NB4 (cell line): ENCODE measurements around the gene KISS1R.
"Not testable (repeated sequence)": the region's sequence is repeated elsewhere in the genome, so short reads cannot be mapped to it uniquely, and the experiment has no call there.

Experiments
- DNase-seq: peaks from one replicate; pipeline ENCODE4 v3.0.0; 2010; ENCODE audit warnings: low read depth
- H3K4me3 ChIP-seq: one replicate; pipeline ENCODE4 v1.5.1; 2011; ENCODE audit warnings: mild to moderate bottlenecking, low read depth, low read length, moderate library complexity
- MYC ChIP-seq: IDR thresholded peaks from 2 replicates; pipeline ENCODE4 v1.6.1; 2011; ENCODE audit warnings: low read depth, low read length
- POLR2A ChIP-seq: IDR thresholded peaks from 2 replicates; pipeline ENCODE4 v1.6.1; 2011; ENCODE audit warnings: mild to moderate bottlenecking; ENCODE audit not compliant: insufficient read length; ENCODE audit errors: extremely low read depth
- TF ChIP-seq, protein P1 (sequence below): IDR thresholded peaks from one replicate; pipeline ENCODE4 v1.5.1; 2012; ENCODE audit warnings: low read depth, low read length
- TF ChIP-seq, protein P2 (sequence below): IDR thresholded peaks from 2 replicates; pipeline ENCODE4 v1.6.1; 2011; ENCODE audit warnings: low read depth, low read length

The KISS1R gene

DNA sequence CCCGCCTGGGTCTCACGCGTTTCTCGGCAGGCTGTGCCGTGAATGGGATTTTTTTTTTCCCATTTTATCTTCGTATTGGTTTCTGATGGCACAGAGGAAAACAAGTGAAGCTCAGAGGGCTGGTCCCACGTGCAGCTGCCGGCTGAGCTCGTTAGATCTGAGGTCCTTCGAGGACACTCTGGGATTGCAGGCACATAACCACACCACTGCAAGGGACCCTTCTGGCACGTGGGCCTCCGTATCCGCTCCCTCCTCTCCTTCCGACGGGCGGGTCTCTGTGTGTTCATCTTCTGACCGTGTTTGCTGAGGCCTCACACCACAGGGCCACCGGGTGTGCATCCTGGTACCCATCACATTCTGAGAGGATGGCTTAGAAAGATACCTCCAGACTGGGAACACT lies 41.0 kb upstream of the KISS1R start:
- DNase-seq, result no peak
- no peak overlapping the region for H3K4me3 ChIP-seq
- TF ChIP-seq POLR2A (no peak), MYC (no peak)
- TF ChIP-seq, protein P1, sequence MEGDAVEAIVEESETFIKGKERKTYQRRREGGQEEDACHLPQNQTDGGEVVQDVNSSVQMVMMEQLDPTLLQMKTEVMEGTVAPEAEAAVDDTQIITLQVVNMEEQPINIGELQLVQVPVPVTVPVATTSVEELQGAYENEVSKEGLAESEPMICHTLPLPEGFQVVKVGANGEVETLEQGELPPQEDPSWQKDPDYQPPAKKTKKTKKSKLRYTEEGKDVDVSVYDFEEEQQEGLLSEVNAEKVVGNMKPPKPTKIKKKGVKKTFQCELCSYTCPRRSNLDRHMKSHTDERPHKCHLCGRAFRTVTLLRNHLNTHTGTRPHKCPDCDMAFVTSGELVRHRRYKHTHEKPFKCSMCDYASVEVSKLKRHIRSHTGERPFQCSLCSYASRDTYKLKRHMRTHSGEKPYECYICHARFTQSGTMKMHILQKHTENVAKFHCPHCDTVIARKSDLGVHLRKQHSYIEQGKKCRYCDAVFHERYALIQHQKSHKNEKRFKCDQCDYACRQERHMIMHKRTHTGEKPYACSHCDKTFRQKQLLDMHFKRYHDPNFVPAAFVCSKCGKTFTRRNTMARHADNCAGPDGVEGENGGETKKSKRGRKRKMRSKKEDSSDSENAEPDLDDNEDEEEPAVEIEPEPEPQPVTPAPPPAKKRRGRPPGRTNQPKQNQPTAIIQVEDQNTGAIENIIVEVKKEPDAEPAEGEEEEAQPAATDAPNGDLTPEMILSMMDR, result no peak
- TF ChIP-seq, protein P2, sequence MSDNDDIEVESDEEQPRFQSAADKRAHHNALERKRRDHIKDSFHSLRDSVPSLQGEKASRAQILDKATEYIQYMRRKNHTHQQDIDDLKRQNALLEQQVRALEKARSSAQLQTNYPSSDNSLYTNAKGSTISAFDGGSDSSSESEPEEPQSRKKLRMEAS, result no peak

DNA sequence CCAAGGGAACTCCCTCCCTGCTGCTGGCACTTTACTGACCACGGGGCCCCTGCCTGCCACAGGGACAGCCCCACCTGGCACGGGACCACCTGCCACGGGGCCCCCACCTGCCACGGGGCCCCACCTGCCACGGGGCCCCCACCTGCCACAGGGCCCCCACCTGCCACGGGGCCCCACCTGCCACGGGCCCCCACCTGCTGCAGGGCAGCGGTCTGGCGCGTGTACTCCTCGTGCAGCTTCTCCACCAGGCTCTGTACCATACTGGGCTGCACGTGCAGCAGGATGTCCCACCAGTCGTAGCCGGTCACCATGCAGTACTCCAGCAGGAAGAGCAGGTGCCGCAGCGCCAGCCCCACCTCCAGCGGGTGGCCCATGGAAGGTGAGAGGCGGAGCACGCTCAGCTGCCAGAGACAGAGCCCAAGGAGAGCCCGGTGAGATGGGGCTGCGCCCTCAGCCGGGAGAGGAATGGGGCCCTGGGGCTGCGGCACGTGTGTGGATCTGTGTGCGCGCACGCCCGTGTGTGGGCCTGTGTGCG lies 40.3 kb upstream of the KISS1R start:
- no peak for DNase-seq
- no peak overlapping the region for H3K4me3 ChIP-seq
- TF ChIP-seq, protein P2, result no peak
- TF ChIP-seq, protein P1, result no peak
- TF ChIP-seq MYC, result no peak
- no peak for TF ChIP-seq POLR2A

DNA sequence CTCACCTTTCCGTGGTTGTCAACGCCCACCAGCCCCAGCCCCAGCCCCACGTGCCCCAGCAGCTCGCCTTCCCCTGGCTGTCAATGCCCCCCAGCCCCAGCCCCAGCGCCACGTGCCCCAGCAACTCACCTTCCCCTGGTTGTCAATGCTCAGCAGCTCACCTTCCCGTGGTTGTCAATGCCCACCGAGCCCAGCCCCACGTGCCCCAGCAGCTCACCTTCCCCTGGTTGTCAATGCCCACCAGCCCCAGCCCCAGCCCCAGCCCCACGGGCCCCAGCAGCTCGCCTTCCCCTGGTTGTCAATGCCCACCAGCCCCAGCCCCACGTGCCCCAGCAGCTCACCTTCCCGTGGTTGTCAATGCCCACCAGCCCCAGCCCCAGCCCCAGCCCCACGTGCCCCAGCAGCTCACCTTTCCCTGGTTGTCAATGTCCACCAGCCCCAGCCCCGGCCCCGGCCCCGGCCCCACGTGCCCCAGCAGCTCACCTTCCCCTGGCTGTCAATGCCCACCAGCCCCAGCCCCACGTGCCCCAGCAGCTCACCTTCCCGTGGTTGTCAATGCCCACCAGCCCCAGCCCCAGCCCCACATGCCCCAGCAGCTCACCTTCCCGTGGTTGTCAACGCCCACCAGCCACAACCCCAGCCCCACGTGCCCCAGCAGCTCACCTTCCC lies 39.0 kb upstream of the KISS1R start:
- H3K4me3 ChIP-seq, DNase-seq: not testable (repeated sequence)

DNA sequence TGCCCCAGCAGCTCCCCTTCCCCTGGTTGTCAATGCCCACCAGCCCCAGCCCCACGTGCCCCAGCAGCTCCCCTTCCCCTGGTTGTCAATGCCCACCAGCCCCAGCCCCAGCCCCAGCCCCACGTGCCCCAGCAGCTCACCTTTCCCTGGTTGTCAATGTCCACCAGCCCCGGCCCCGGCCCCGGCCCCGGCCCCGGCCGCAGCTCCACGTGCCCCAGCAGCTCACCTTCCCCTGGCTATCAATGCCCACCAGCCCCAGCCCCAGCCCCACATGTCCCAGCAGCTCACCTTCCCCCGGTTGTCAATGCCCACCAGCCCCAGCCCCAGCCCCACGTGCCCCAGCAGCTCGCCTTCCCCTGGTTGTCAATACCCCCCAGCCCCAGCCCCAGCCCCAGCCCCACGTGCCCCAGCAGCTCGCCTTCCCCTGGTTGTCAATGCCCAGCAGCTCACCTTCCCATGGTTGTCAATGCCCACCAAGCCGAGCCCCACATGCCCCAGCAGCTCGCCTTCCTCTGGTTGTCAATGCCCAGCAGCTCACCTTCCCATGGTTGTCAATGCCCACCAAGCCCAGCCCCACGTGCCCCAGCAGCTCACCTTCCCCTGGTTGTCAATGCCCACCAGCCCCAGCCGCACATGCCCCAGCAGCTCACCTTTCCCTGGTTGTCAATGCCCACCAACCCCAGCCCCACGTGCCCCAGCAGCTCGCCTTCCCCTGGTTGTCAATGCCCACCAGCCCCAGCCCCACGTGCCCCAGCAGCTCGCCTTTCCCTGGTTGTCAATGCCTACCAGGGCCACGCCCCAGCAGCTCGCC lies 38.2 kb upstream of the KISS1R start:
- not testable (repeated sequence) for DNase-seq, H3K4me3 ChIP-seq

DNA sequence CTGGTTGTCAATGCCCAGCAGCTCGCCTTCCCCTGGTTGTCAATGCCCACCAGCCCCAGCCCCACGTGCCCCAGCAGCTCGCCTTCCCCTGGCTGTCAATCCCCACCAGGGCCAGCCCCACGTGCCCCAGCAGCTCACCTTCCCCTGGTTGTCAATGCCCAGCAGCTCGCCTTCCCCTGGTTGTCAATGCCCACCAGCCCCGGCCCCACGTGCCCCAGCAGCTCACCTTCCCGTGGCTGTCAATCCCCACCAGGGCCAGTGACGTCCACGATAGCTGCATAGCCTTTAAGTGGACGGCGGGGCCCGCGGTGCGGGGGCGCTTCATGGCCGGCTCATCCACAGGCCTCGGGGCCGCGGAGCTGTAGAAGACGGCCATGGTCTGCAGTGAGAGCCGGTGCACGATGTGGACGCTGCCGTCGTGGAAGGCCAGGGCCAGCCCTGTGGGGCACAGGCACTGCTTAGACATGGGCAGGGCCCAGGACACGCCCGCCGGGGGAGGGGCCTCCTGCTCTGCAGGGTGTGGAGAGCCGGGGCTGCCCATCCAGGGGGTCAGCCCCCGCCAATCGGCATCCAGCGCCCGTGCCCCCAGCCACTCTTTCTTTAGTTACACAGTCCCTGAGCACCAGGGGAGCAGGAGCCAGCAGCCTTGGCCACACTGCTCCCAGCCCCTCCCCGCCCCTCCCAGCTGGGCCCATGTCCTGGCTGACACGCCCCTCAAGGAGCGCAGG lies 37.3 kb upstream of the KISS1R start:
- H3K4me3 ChIP-seq, result no peak overlapping the region
- no peak for DNase-seq
- no peak for TF ChIP-seq MYC

DNA sequence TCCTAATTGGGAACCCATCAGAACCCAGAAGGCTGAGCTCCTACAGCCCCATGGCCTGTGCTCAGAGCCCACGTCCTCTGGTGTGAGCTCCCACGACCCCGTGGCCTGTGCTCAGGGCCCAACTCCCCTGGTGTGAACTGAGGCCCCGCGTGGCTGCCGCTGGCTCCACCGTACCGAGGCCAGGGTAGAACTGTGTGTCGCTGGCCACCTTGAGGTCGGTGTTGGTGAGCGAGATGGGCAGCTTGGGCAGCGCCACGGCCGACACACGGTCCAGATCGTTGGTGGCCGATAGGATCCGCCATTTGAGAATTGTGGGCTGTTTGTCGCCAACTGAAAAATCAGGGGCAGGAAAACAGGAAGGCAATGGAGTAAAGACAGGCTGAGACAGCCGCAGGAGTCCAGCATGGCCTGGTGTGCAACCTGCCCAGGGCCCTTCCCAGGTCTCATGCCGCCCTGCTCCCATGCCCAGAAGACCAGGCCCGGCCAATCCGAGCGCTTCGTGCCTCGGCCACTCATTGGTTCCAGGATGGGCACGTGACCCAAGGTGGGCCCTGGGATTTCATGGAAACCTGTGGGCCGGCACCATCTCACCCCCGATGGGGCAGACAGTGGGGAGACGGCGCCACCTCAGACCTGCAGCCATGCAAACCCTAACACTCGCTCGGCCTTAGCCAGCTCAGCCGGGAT lies 35.6 kb upstream of the KISS1R start:
- no peak overlapping the region for H3K4me3 ChIP-seq
- TF ChIP-seq POLR2A, result no peak
- TF ChIP-seq, protein P2, result no peak
- TF ChIP-seq, protein P1, result no peak
- TF ChIP-seq MYC, result no peak
- DNase-seq, result no peak

DNA sequence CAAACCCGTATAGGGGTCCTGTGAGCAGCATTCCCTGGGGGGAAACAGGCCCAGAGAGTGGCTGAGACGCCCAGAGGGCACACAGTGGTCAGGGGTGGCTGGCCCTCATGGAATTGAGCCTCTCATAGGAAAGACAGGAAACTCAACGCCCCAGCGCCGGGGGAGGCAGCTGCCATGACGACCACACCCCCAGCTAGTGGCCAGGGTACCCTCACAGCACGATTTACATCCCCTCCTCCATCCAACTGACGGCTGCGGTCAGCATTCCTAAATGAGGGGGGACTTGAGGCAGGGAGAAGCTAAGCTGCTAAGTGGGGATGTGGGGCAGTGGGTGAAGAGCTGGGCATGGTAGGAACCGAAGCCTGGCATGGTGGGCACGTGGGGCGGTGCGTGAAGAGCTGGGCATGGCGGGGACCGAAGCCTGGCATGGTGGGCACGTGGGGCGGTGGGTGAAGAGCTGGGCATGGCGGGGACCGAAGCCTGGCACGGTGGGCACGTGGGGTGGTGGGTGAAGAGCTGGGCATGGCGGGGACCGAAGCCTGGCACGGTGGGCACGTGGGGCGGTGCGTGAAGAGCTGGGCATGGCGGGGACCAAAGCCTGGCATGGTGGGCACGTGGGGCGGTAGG lies 34.1 kb upstream of the KISS1R start:
- DNase-seq, result no peak
- no peak for TF ChIP-seq MYC
- TF ChIP-seq, protein P1, result no peak
- TF ChIP-seq POLR2A, result no peak
- TF ChIP-seq, protein P2, result no peak
- no peak overlapping the region for H3K4me3 ChIP-seq
